ENCODE measurements around the gene PTPRD.

The PTPRD gene

GRCh38 chr9:8536845-8537244, 2076.0 kb downstream of the PTPRD start:
- no peak for TF ChIP-seq SIN3A (IDR thresholded peaks at IDR 0.05; ENCODE audit: borderline replicate concordance, insufficient read depth, low read length)
- TF ChIP-seq TAF1 (IDR thresholded peaks at IDR 0.05; ENCODE audit: borderline replicate concordance, insufficient read depth, low read length), result no peak
- no peak for TF ChIP-seq FOXP2 (optimal IDR thresholded peaks at IDR 0.05; ENCODE audit: borderline replicate concordance, extremely low read depth, extremely low read length, insufficient read depth)
- TF ChIP-seq POLR2AphosphoS5 (IDR thresholded peaks at IDR 0.05; ENCODE audit: low read depth, low read length), result no peak
- no peak for TF ChIP-seq REST (IDR thresholded peaks at IDR 0.05; ENCODE audit: insufficient read depth in 1 of 2, low read depth in 2 of 2, low read length in 2 of 2)

- TF ChIP-seq REST (IDR thresholded peaks at IDR 0.05; ENCODE audit: insufficient read depth in 1 of 2, low read depth in 2 of 2, low read length in 2 of 2) (no peak), SIN3A (IDR thresholded peaks at IDR 0.05; ENCODE audit: borderline replicate concordance, insufficient read depth, low read length) (no peak), TAF1 (IDR thresholded peaks at IDR 0.05; ENCODE audit: borderline replicate concordance, insufficient read depth, low read length) (no peak), FOXP2 (optimal IDR thresholded peaks at IDR 0.05; ENCODE audit: borderline replicate concordance, extremely low read depth, extremely low read length, insufficient read depth) (no peak), POLR2AphosphoS5 (IDR thresholded peaks at IDR 0.05; ENCODE audit: low read depth, low read length) (no peak)
These were observed 2078.0 kb downstream of the PTPRD start for GRCh38 chr9:8534828-8535227.

- TF ChIP-seq SIN3A (IDR thresholded peaks at IDR 0.05; ENCODE audit: borderline replicate concordance, insufficient read depth, low read length) (no peak), REST (IDR thresholded peaks at IDR 0.05; ENCODE audit: insufficient read depth in 1 of 2, low read depth in 2 of 2, low read length in 2 of 2) (no peak), TAF1 (IDR thresholded peaks at IDR 0.05; ENCODE audit: borderline replicate concordance, insufficient read depth, low read length) (no peak), FOXP2 (optimal IDR thresholded peaks at IDR 0.05; ENCODE audit: borderline replicate concordance, extremely low read depth, extremely low read length, insufficient read depth) (no peak), POLR2AphosphoS5 (IDR thresholded peaks at IDR 0.05; ENCODE audit: low read depth, low read length) (no peak)
These were observed 2079.1 kb downstream of the PTPRD start for GRCh38 chr9:8533681-8534080.

- TF ChIP-seq SIN3A (IDR thresholded peaks at IDR 0.05; ENCODE audit: borderline replicate concordance, insufficient read depth, low read length), result no peak
These were observed 2080.9 kb downstream of the PTPRD start for GRCh38 chr9:8531826-8532415.

GRCh38 chr9:8521112-8521511, 2091.7 kb downstream of the PTPRD start:
- no peak for TF ChIP-seq POLR2AphosphoS5 (IDR thresholded peaks at IDR 0.05; ENCODE audit: low read depth, low read length)
- no peak for TF ChIP-seq FOXP2 (optimal IDR thresholded peaks at IDR 0.05; ENCODE audit: borderline replicate concordance, extremely low read depth, extremely low read length, insufficient read depth)
- TF ChIP-seq REST (IDR thresholded peaks at IDR 0.05; ENCODE audit: insufficient read depth in 1 of 2, low read depth in 2 of 2, low read length in 2 of 2), result no peak
- no peak for TF ChIP-seq TAF1 (IDR thresholded peaks at IDR 0.05; ENCODE audit: borderline replicate concordance, insufficient read depth, low read length)
- no peak for TF ChIP-seq SIN3A (IDR thresholded peaks at IDR 0.05; ENCODE audit: borderline replicate concordance, insufficient read depth, low read length)

Data from PFSK-1 (cell line).